GM12892 (cell line): ENCODE measurements around the gene SLC1A3.
"Not testable (repeated sequence)": the region's sequence is repeated elsewhere in the genome, so short reads cannot be mapped to it uniquely, and the experiment has no call there.

Source experiments
- DNase-seq: peaks from one replicate; pipeline ENCODE4 v3.0.0; 2011; ENCODE audit not compliant: insufficient read length
- FAIRE-seq: peaks from 2 replicates; lab custom pipeline; 2011; peaks lifted over from hg19 to GRCh38; lab: Jason Lieb, UNC
- POLR2A ChIP-seq: IDR thresholded peaks from 2 replicates; pipeline ENCODE4 v1.6.1; 2011; ENCODE audit warnings: low read depth, low read length, control low read depth
- POLR2AphosphoS5 ChIP-seq: IDR thresholded peaks from 2 replicates; pipeline ENCODE4 v1.6.1; 2011; ENCODE audit warnings: low read depth, low read length, control low read depth
- TAF1 ChIP-seq: IDR thresholded peaks from 2 replicates; pipeline ENCODE4 v1.6.1; 2011; ENCODE audit warnings: low read depth, mild to moderate bottlenecking, control low read depth, low read length, borderline replicate concordance

SLC1A3 gene

GRCh38 chr5:36637101-36637500 is 30.7 kb downstream of the SLC1A3 start:
- no peak for TF ChIP-seq POLR2AphosphoS5
- TF ChIP-seq TAF1: no peak
- TF ChIP-seq POLR2A: no peak
- no peak for DNase-seq
- FAIRE-seq: no peak

GRCh38 chr5:36637516-36637915 is 31.1 kb downstream of the SLC1A3 start:
- no peak for DNase-seq
- FAIRE-seq: no peak
- TF ChIP-seq POLR2A (no peak), POLR2AphosphoS5 (no peak), TAF1 (no peak)

- FAIRE-seq (no peak), DNase-seq (no peak)
- no peak for TF ChIP-seq POLR2A
Observed at GRCh38 chr5:36638056-36638455, 31.6 kb downstream of the SLC1A3 start.

GRCh38 chr5:36640949-36641348 is 34.5 kb downstream of the SLC1A3 start:
- no peak for FAIRE-seq
- TF ChIP-seq TAF1 (no peak), POLR2A (no peak), POLR2AphosphoS5 (no peak)

GRCh38 chr5:36641431-36641830 is 35.0 kb downstream of the SLC1A3 start:
- DNase-seq (no peak), FAIRE-seq (no peak)
- no peak for TF ChIP-seq POLR2AphosphoS5
- TF ChIP-seq TAF1: no peak
- no peak for TF ChIP-seq POLR2A

More at GRCh38 chr5:36640949-36641348, 34.5 kb downstream of the SLC1A3 start:
- DNase-seq: no peak

GRCh38 chr5:36642089-36642488 is 35.7 kb downstream of the SLC1A3 start:
- FAIRE-seq (no peak), DNase-seq (no peak)
- TF ChIP-seq POLR2AphosphoS5: no peak
- TF ChIP-seq POLR2A: no peak
- no peak for TF ChIP-seq TAF1

- TF ChIP-seq TAF1 (no peak), POLR2AphosphoS5 (no peak), POLR2A (no peak)
- FAIRE-seq (no peak), DNase-seq (no peak)
Observed at GRCh38 chr5:36643162-36643561, 36.8 kb downstream of the SLC1A3 start.

GRCh38 chr5:36643841-36644240 is 37.4 kb downstream of the SLC1A3 start:
- not testable (repeated sequence) for FAIRE-seq, DNase-seq

GRCh38 chr5:36644727-36645126 is 38.3 kb downstream of the SLC1A3 start:
- TF ChIP-seq POLR2A (no peak), POLR2AphosphoS5 (no peak), TAF1 (no peak)
- FAIRE-seq: no peak
- no peak for DNase-seq

GRCh38 chr5:36646100-36646499 is 39.7 kb downstream of the SLC1A3 start:
- no peak for DNase-seq
- FAIRE-seq: no peak

GRCh38 chr5:36646507-36647023 is 40.2 kb downstream of the SLC1A3 start:
- FAIRE-seq (no peak), DNase-seq (no peak)

More at GRCh38 chr5:36646100-36646499, 39.7 kb downstream of the SLC1A3 start:
- TF ChIP-seq TAF1 (no peak), POLR2A (no peak), POLR2AphosphoS5 (no peak)

GRCh38 chr5:36647046-36647445 is 40.6 kb downstream of the SLC1A3 start:
- DNase-seq: no peak
- FAIRE-seq: no peak

More at GRCh38 chr5:36646507-36647023, 40.2 kb downstream of the SLC1A3 start:
- no peak for TF ChIP-seq POLR2AphosphoS5
- no peak for TF ChIP-seq TAF1
- TF ChIP-seq POLR2A: no peak

GRCh38 chr5:36648426-36648825 is 42.0 kb downstream of the SLC1A3 start:
- DNase-seq (no peak), FAIRE-seq (no peak)
- TF ChIP-seq TAF1 (no peak), POLR2A (no peak), POLR2AphosphoS5 (no peak)

More at GRCh38 chr5:36647046-36647445, 40.6 kb downstream of the SLC1A3 start:
- no peak for TF ChIP-seq TAF1
- TF ChIP-seq POLR2A: no peak
- TF ChIP-seq POLR2AphosphoS5: no peak
